ENCODE results near the gene C16orf78. TPM values are rescaled to one million over a fixed set of nuclear protein-coding genes. Genes with fewer than 3 reads are reported as not detected.

Gene C16orf78
- total RNA-seq, 1 donor from 2014 or later: not detected

- intact Hi-C loops (cut with micrococcal nuclease): no loop called here
Observed at GRCh38 chr16:49428808-49429207, 55.2 kb downstream of the C16orf78 start.

DNA sequence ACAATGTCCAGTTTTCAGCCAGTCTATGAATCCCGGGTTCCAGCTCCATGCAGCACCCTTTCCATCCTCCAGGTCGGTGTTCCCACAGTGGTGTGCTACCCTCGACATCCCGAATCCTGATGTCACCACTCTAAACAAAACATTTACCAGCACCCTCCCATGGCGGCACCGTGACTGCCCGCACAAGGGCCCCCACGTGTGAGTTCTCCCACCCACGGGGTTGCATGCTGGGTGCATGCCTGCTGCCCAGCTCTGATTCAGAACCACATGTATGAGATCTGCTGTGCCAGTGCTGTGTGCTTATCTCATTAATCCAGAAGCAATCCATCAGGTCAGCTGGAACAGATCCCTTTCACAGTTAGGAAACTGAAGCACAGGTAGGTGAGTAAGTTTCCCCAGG is 57.4 kb downstream of the C16orf78 start:
- intact Hi-C loops (cut with micrococcal nuclease): no loop called here

DNA sequence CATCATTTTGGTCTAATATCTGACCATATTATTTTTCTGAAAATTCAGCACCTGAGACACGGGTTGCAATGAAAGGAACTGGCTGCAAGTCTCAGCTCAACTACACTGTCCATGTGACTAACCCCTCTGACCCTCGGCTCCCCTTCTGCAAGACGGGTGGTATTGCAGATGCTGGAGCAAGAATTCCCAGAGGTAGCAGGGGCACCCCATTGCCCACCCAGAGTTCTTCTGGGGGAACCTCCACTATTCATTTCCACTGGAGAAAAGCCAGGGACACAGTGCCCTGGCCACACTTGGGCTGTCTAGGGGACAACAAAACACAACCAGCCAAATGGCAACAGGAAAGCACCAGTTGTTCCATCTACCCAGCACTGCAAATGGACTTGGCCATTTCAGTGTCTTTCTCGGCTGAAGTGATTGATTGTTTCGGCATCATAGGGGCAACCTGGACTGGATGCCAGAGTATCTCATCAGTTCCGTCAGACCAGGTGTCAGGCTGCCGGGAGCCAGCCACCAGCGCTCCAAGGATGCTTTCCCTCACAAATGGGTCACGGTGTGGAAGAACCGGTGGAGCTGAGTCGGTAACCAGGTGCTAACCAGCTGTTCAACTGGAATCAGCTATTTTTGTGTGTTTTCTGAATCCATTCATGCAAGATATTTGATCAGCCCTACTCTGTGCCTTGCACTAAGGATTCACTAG is 58.1 kb downstream of the C16orf78 start:
- intact Hi-C loops (cut with micrococcal nuclease): no loop called here

GRCh38 chr16:49434733-49435132 is 61.1 kb downstream of the C16orf78 start:
- intact Hi-C loops (cut with micrococcal nuclease): no loop called here

DNA sequence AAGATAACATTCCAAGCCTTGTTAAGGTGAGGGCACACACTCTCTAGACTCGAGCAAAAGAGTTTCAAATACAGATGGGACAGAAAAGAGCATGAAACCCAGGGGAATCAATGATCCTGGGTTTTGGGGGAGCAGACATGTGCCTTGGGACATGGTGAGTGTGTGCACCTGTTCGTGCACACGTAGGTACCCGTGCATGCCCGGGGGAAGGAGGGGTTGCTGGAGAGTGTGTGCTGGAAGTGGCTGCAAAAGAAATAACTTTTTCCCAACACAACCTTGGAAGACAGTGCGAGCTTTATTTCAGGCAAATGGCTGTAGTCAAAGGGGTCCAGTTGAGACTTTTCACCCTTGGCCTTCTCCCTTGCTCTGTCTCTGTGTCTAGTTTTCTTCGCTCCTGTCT is 62.6 kb downstream of the C16orf78 start:
- intact Hi-C loops (cut with micrococcal nuclease): no loop called here

DNA sequence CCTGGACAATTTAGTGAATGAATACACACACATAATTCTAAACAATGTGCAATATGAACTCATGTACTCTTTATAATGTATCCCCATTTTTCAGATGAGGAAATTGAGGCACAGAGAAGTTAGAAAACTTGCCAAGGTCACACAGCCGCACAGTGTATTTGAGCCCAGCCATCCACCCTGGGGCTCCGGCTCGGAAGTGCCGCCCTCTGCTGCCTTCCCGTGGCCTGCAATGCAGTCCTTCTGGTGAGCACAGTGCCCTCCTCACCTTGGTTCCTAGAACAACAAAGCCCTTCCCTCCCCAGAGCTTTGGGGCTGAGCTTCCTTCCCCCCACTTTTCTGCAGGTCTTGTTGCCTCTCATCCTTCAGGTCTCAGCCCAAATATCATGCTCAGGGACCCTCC is 63.7 kb downstream of the C16orf78 start:
- intact Hi-C loops (cut with micrococcal nuclease): no loop called here

GRCh38 chr16:49439050-49439449 is 65.4 kb downstream of the C16orf78 start:
- intact Hi-C loops (cut with micrococcal nuclease): no loop called here

GRCh38 chr16:49439676-49440075 is 66.1 kb downstream of the C16orf78 start:
- intact Hi-C loops (cut with micrococcal nuclease): loop anchor here (10.0 kb wide), 1 partner anchor 415 kb away; the partner anchor contains the start of gene ZNF423

GRCh38 chr16:49440156-49441065 is 66.8 kb downstream of the C16orf78 start:
- intact Hi-C loops (cut with micrococcal nuclease): loop anchor here (1.0 to 10.0 kb wide), 3 partner anchors 23 to 414 kb away; partner anchors contain the start of gene ZNF423

GRCh38 chr16:49441366-49441780 is 67.8 kb downstream of the C16orf78 start:
- intact Hi-C loops (cut with micrococcal nuclease): loop anchor here (1.0 to 10.0 kb wide), 3 partner anchors 22 to 413 kb away; partner anchors contain the start of gene ZNF423

GRCh38 chr16:49442805-49443204 is 69.2 kb downstream of the C16orf78 start:
- intact Hi-C loops (cut with micrococcal nuclease): loop anchor here (10.0 kb wide), 1 partner anchor 412 kb away; the partner anchor contains the start of gene ZNF423

GRCh38 chr16:49443576-49443975 is 70.0 kb downstream of the C16orf78 start:
- intact Hi-C loops (cut with micrococcal nuclease): loop anchor here (10.0 kb wide), 1 partner anchor 411 kb away; the partner anchor contains the start of gene ZNF423

- intact Hi-C loops (cut with micrococcal nuclease): loop anchor here (10.0 kb wide), 1 partner anchor 408 kb away; the partner anchor contains the start of gene ZNF423
Observed at GRCh38 chr16:49446805-49447204, 73.2 kb downstream of the C16orf78 start.

Other genes starting within 250 kb of the C16orf78 start
- gene CBLN1, start 92.0 kb upstream of the C16orf78 start, total RNA-seq: not detected in 2 replicates